Mesothelial cell of epicardium (in vitro differentiated cells): ENCODE data around the gene ADAMTSL1. TPM values are rescaled to one million over a fixed set of nuclear protein-coding genes. Genes with fewer than 3 reads are reported as not detected.
A peak's percentile ranks its signal among the peaks of the same experiment; 100 is the strongest.

Experiments used
- DNase-seq, 2 experiments: peaks; one replicate each; pipeline ENCODE4 v3.0.0; 2021; ENCODE audit warnings: low spot score in 2 of 2; ENCODE audit not compliant: unreplicated experiment in 2 of 2
- H3K27ac Mint-ChIP-seq: 2 replicates; pipeline ENCODE4 v1.8.0; 2021; ENCODE audit warnings: mixed read lengths
- H3K27me3 Mint-ChIP-seq: 2 replicates; pipeline ENCODE4 v1.8.0; 2021; ENCODE audit warnings: low read depth, mixed read lengths
- H3K36me3 Mint-ChIP-seq: 2 replicates; pipeline ENCODE4 v1.8.0; 2021; ENCODE audit warnings: mixed read lengths
- H3K4me1 Mint-ChIP-seq: 2 replicates; pipeline ENCODE4 v1.8.0; 2021; ENCODE audit warnings: mixed read lengths
- H3K4me3 Mint-ChIP-seq: 2 replicates; pipeline ENCODE4 v1.8.0; 2021; ENCODE audit warnings: mild to moderate bottlenecking, moderate library complexity, mixed read lengths
- H3K9me3 Mint-ChIP-seq: 2 replicates; pipeline ENCODE4 v1.8.0; 2021; ENCODE audit warnings: mixed read lengths
- CTCF ChIP-seq: fragments of 200-600 bp; sonication (generic); IDR thresholded peaks from one replicate; pipeline ENCODE4 v1.5.0; 2021; ENCODE audit warnings: antibody characterized with exemption; ENCODE audit not compliant: unreplicated experiment
- total RNA-seq: library from RNA; stranded (reverse); gene quantifications from 3 replicates; pipeline ENCODE4 v1.2.1, GENCODE V29; 2021

The ADAMTSL1 gene
- total RNA-seq, 1 donor from 2014 or later: 48.0 TPM

- H3K36me3 Mint-ChIP-seq: no peaks in the 10 kb centered on the region
- H3K9me3 Mint-ChIP-seq: peaks cover 4% of the 10 kb centered on the region
- no peak overlapping the region for H3K27ac Mint-ChIP-seq
- no peak for DNase-seq
- H3K27me3 Mint-ChIP-seq: peaks cover 5% of the 10 kb centered on the region
- H3K4me3 Mint-ChIP-seq: no peak overlapping the region
- peaks cover 6% of the 10 kb centered on the region for H3K4me1 Mint-ChIP-seq
- no peak for TF ChIP-seq CTCF
Observed at GRCh38 chr9:18623221-18624079, 149.5 kb downstream of the ADAMTSL1 start.

GRCh38 chr9:18626046-18626698, 152.2 kb downstream of the ADAMTSL1 start:
- DNase-seq: no peak
- Mint-ChIP-seq H3K4me1 (peaks cover 6% of the 10 kb centered on the region), H3K4me3 (no peak overlapping the region), H3K27me3 (peaks cover 3% of the 10 kb centered on the region), H3K27ac (no peak overlapping the region), H3K9me3 (peaks cover 4% of the 10 kb centered on the region), H3K36me3 (no peaks in the 10 kb centered on the region)
- no peak for TF ChIP-seq CTCF

- TF ChIP-seq CTCF: no peak
- H3K36me3 Mint-ChIP-seq: no peaks in the 10 kb centered on the region
Observed at GRCh38 chr9:18629136-18629535, 155.2 kb downstream of the ADAMTSL1 start.

GRCh38 chr9:18632632-18633403, 158.9 kb downstream of the ADAMTSL1 start:
- no peak overlapping the region for H3K27ac Mint-ChIP-seq
- no peaks in the 10 kb centered on the region for H3K36me3 Mint-ChIP-seq
- no peak overlapping the region for H3K4me3 Mint-ChIP-seq
- no peak for DNase-seq
- H3K4me1 Mint-ChIP-seq: peaks cover 11% of the 10 kb centered on the region
- H3K9me3 Mint-ChIP-seq: peaks cover under 1% of the 10 kb centered on the region
- no peaks in the 10 kb centered on the region for H3K27me3 Mint-ChIP-seq
- no peak for TF ChIP-seq CTCF

More at GRCh38 chr9:18629136-18629535, 155.2 kb downstream of the ADAMTSL1 start:
- DNase-seq: no peak
- Mint-ChIP-seq H3K4me3 (no peak overlapping the region), H3K27ac (no peak overlapping the region), H3K9me3 (peaks cover 4% of the 10 kb centered on the region), H3K4me1 (peaks cover 8% of the 10 kb centered on the region), H3K27me3 (peaks cover 3% of the 10 kb centered on the region)

GRCh38 chr9:18636781-18637180, 162.8 kb downstream of the ADAMTSL1 start:
- no peak for DNase-seq
- no peak for TF ChIP-seq CTCF
- H3K4me1 Mint-ChIP-seq: peaks cover 11% of the 10 kb centered on the region
- H3K36me3 Mint-ChIP-seq: no peaks in the 10 kb centered on the region
- H3K4me3 Mint-ChIP-seq: no peak overlapping the region
- peaks cover 5% of the 10 kb centered on the region for H3K27me3 Mint-ChIP-seq
- peak overlapping the region; percentile 52 for H3K27ac Mint-ChIP-seq
- no peaks in the 10 kb centered on the region for H3K9me3 Mint-ChIP-seq
